Keratinocyte (primary cell): Measurements from ENCODE around the gene CSNK1D. TPM values are rescaled to one million over a fixed set of nuclear protein-coding genes. Genes with fewer than 3 reads are reported as not detected.
A peak's percentile ranks its signal among the peaks of the same experiment; 100 is the strongest.

ENCODE experiments used
- DNase-seq: peaks from one replicate; pipeline ENCODE4 v3.0.0-alpha.2; 2011; ENCODE audit warnings: low read depth, missing footprints, low spot score
- FAIRE-seq: peaks from 2 replicates; lab custom pipeline; 2011; peaks lifted over from hg19 to GRCh38; lab: Jason Lieb, UNC
- H2AFZ ChIP-seq: 2 replicates; pipeline ENCODE4 v1.6.0; 2012; ENCODE audit warnings: low read length, control low read depth, inconsistent platforms; ENCODE audit not compliant: control insufficient read depth
- H3K27ac ChIP-seq: 2 replicates; pipeline ENCODE4 v1.5.1; 2011; ENCODE audit warnings: low read length; ENCODE audit not compliant: control insufficient read depth, insufficient read depth
- H3K27me3 ChIP-seq: 3 replicates; pipeline ENCODE4 v1.6.0; 2011; ENCODE audit warnings: low read length; ENCODE audit not compliant: control insufficient read depth, insufficient read depth; ENCODE audit errors: extremely low read depth
- H3K36me3 ChIP-seq, 2 experiments: 2 replicates in 1 of 2; 3 replicates in 1 of 2; pipeline ENCODE4 v1.5.1; 2011; ENCODE audit warnings: low read length in 2 of 2, mild to moderate bottlenecking in 1 of 2; ENCODE audit not compliant: control insufficient read depth in 2 of 2, insufficient read depth in 2 of 2; ENCODE audit errors: extremely low read depth in 1 of 2
- H3K4me1 ChIP-seq: 3 replicates; pipeline ENCODE4 v1.5.1; 2011; ENCODE audit warnings: low read length; ENCODE audit not compliant: control insufficient read depth, insufficient read depth; ENCODE audit errors: extremely low read depth
- H3K4me2 ChIP-seq: 3 replicates; pipeline ENCODE4 v1.6.0; 2011; ENCODE audit warnings: low read depth, low read length; ENCODE audit not compliant: control insufficient read depth, insufficient read depth; ENCODE audit errors: extremely low read depth
- H3K4me3 ChIP-seq, 3 experiments: fragments of 200-600 bp in 1 of 3; sonication (generic) in 1 of 3; 2 replicates in 2 of 3; 3 replicates in 1 of 3; pipeline ENCODE4 v1.5.1; 2011 to 2016; ENCODE audit warnings: low read length in 3 of 3, mild to moderate bottlenecking in 3 of 3, control low read depth in 2 of 3, inconsistent platforms in 1 of 3, low read depth in 1 of 3, mixed read lengths in 1 of 3, mixed run types in 1 of 3, moderate library complexity in 1 of 3; ENCODE audit not compliant: control insufficient read depth in 2 of 3, insufficient read depth in 2 of 3; ENCODE audit errors: extremely low read depth in 1 of 3
- H3K79me2 ChIP-seq: 2 replicates; pipeline ENCODE4 v1.6.0; 2012; ENCODE audit warnings: low read length; ENCODE audit not compliant: control insufficient read depth, insufficient read depth
- H3K9ac ChIP-seq: 3 replicates; pipeline ENCODE4 v1.6.0; 2011; ENCODE audit warnings: low read length; ENCODE audit not compliant: control insufficient read depth, insufficient read depth; ENCODE audit errors: extremely low read depth
- H3K9me1 ChIP-seq: 3 replicates; pipeline ENCODE4 v1.6.0; 2011; ENCODE audit warnings: low read length; ENCODE audit not compliant: control insufficient read depth, insufficient read depth; ENCODE audit errors: extremely low read depth
- H3K9me3 ChIP-seq: 2 replicates; pipeline ENCODE4 v1.5.1; 2012; ENCODE audit warnings: low read depth, low read length; ENCODE audit not compliant: control insufficient read depth
- H4K20me1 ChIP-seq: 3 replicates; pipeline ENCODE4 v1.6.0; 2011; ENCODE audit warnings: low read length; ENCODE audit not compliant: control insufficient read depth, insufficient read depth; ENCODE audit errors: extremely low read depth
- CTCF ChIP-seq, 3 experiments: IDR thresholded peaks in 1 of 3; conservative IDR thresholded peaks in 1 of 3; optimal IDR thresholded peaks in 1 of 3; 2 replicates in 2 of 3; 3 replicates in 1 of 3; pipeline versions ENCODE3 to v1.5.1; 2011; ENCODE audit warnings: low read length in 3 of 3, mild to moderate bottlenecking in 3 of 3, moderate library complexity in 2 of 3, control low read depth in 1 of 3, inconsistent platforms in 1 of 3; ENCODE audit not compliant: insufficient read depth in 2 of 3; ENCODE audit errors: extremely low read depth in 1 of 3
- EZH2 ChIP-seq: IDR thresholded peaks from one replicate; pipeline ENCODE4 v1.6.1; 2012; ENCODE audit warnings: inconsistent platforms, mild to moderate bottlenecking, low read length, moderate library complexity
- dilution Hi-C: fragments of 300-500 bp; cut with MboI; formaldehyde crosslinking; loops from one replicate; pipeline ENCODE4 v1.7.0; 2020; ENCODE audit warnings: low sequenced_read_pairs; ENCODE audit not compliant: extremely low pct_ligation_motif_present
- polyA plus RNA-seq, 5 experiments: library from polyadenylated mRNA; depleted of rRNA in 3 of 5; stranded (reverse) in 3 of 5; stranded (forward) in 1 of 5; unstranded in 1 of 5; fragments of >200 nt; gene quantifications; 1 replicate in 1 of 5; 2 replicates in 3 of 5; 3 replicates in 1 of 5; pipeline versions ENCODE4 v1.2.1 to v1.2.3, GENCODE V29; 2011 to 2012; ENCODE audit warnings: missing spikeins in 2 of 5, low read depth in 1 of 5, low replicate concordance in 1 of 5

CSNK1D gene
- polyA plus RNA-seq, 1 donor (not counting 4 experiments of a cell fraction or from before 2014, with no cell fraction given): 86.0 TPM

- H3K4me3 ChIP-seq: peak overlapping the region in 1 of 3 experiments; percentile 41
- peak overlapping the region; percentile 77 for H3K9ac ChIP-seq
- peak overlapping the region; percentile 50 for H3K4me2 ChIP-seq
- H3K27ac ChIP-seq: peak overlapping the region; percentile 92
- DNase-seq: no peak
- H3K79me2 ChIP-seq: peaks cover 50% of the 10 kb centered on the region
- H2AFZ ChIP-seq: no peak overlapping the region
- dilution Hi-C loops: no loop called here
- peaks cover 30% of the 10 kb centered on the region for H4K20me1 ChIP-seq
- FAIRE-seq: no peak
- peaks cover 6% of the 10 kb centered on the region for H3K9me1 ChIP-seq
- no peaks in the 10 kb centered on the region for H3K27me3 ChIP-seq
- TF ChIP-seq CTCF (optimal IDR thresholded peaks at IDR 0.05 in 1 of 3, IDR thresholded peaks at IDR 0.05 in 1 of 3, conservative IDR thresholded peaks at IDR 0.05 in 1 of 3; ENCODE audit: extremely low read depth in 1 of 3, insufficient read depth in 2 of 3, low read length in 3 of 3) (peak in 1 of 3 experiments; percentile 20), EZH2 (no peak)
- H3K36me3 ChIP-seq: peaks cover 49 to 74% of the 10 kb centered on the region in 2 experiments
- H3K9me3 ChIP-seq: no peaks in the 10 kb centered on the region
- H3K4me1 ChIP-seq: peaks cover 47% of the 10 kb centered on the region
Measured at GRCh38 chr17:82246040-82246364, 27.5 kb downstream of the CSNK1D start.

GRCh38 chr17:82245134-82246039, 28.1 kb downstream of the CSNK1D start:
- peak overlapping the region in 1 of 3 experiments; percentile 41 for H3K4me3 ChIP-seq
- peaks cover 30% of the 10 kb centered on the region for H4K20me1 ChIP-seq

More at GRCh38 chr17:82245134-82246039, 28.1 kb downstream of the CSNK1D start:
- Histone ChIP-seq H3K9ac (peak overlapping the region; percentile 77), H3K9me3 (no peaks in the 10 kb centered on the region), H3K36me3 (peaks cover 48 to 72% of the 10 kb centered on the region in 2 experiments), H2AFZ (no peak overlapping the region), H3K9me1 (peaks cover 6% of the 10 kb centered on the region), H3K27me3 (no peaks in the 10 kb centered on the region), H3K79me2 (peaks cover 44% of the 10 kb centered on the region), H3K4me1 (peaks cover 48% of the 10 kb centered on the region), H3K27ac (peak overlapping the region; percentile 92), H3K4me2 (peak overlapping the region; percentile 50)
- peak; percentile 53 for FAIRE-seq
- TF ChIP-seq CTCF (optimal IDR thresholded peaks at IDR 0.05 in 1 of 3, IDR thresholded peaks at IDR 0.05 in 1 of 3, conservative IDR thresholded peaks at IDR 0.05 in 1 of 3; ENCODE audit: extremely low read depth in 1 of 3, insufficient read depth in 2 of 3, low read length in 3 of 3) (no peak), EZH2 (no peak)
- no peak for DNase-seq
- dilution Hi-C loops: no loop called here
